Fibroblast of lung (primary cell): ENCODE data around the gene GRIN2A.

Source experiments
- EZH2 ChIP-seq: IDR thresholded peaks from 2 replicates; pipeline ENCODE4 v1.5.1; 2012; ENCODE audit warnings: low read length, control low read depth, mild to moderate bottlenecking; ENCODE audit errors: missing control alignments
- TF ChIP-seq, protein P1 (sequence below), 2 donors: IDR thresholded peaks in 1 of 2; conservative IDR thresholded peaks in 1 of 2; 1 replicate in 1 of 2; 2 replicates in 1 of 2; pipeline ENCODE4 v1.5.1; 2011 to 2012; ENCODE audit warnings: low read length in 2 of 2, control low read depth in 1 of 2, inconsistent platforms in 1 of 2, low read depth in 1 of 2, mild to moderate bottlenecking in 1 of 2

DNA sequence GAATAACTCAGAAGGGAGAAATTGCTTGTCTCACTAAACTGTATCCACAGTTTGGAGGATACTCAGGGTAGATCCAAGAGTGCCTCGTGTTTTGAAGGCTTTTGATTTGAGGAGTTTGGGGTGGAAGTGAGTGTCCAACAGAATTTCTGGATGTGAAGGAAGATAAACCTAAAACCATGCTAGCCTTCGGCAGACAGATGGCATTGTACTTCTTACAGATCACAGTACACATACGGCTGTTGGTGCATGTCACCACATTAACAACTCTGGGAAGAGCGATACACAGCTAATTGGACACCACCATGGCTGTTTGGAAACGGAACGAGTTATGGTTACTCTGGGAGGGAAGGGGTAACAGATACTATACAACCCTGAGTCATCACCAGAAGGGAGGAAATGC lies 420.4 kb downstream of the GRIN2A start:
- TF ChIP-seq, protein P1, sequence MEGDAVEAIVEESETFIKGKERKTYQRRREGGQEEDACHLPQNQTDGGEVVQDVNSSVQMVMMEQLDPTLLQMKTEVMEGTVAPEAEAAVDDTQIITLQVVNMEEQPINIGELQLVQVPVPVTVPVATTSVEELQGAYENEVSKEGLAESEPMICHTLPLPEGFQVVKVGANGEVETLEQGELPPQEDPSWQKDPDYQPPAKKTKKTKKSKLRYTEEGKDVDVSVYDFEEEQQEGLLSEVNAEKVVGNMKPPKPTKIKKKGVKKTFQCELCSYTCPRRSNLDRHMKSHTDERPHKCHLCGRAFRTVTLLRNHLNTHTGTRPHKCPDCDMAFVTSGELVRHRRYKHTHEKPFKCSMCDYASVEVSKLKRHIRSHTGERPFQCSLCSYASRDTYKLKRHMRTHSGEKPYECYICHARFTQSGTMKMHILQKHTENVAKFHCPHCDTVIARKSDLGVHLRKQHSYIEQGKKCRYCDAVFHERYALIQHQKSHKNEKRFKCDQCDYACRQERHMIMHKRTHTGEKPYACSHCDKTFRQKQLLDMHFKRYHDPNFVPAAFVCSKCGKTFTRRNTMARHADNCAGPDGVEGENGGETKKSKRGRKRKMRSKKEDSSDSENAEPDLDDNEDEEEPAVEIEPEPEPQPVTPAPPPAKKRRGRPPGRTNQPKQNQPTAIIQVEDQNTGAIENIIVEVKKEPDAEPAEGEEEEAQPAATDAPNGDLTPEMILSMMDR (conservative IDR thresholded peaks at IDR 0.05 in 1 of 2, IDR thresholded peaks at IDR 0.05 in 1 of 2; ENCODE audit: low read depth in 1 of 2, low read length in 2 of 2), result no peak
- TF ChIP-seq EZH2, result no peak
